Keratinocyte (primary cell): ENCODE measurements around the gene GSTCD. TPM values are rescaled to one million over a fixed set of nuclear protein-coding genes. Genes with fewer than 3 reads are reported as not detected.
A peak's percentile ranks its signal among the peaks of the same experiment; 100 is the strongest.

Experiments used
- DNase-seq: peaks from one replicate; pipeline ENCODE4 v3.0.0-alpha.2; 2011; ENCODE audit warnings: low read depth, missing footprints, low spot score
- FAIRE-seq: peaks from 2 replicates; lab custom pipeline; 2011; peaks lifted over from hg19 to GRCh38; lab: Jason Lieb, UNC
- H2AFZ ChIP-seq: 2 replicates; pipeline ENCODE4 v1.6.0; 2012; ENCODE audit warnings: low read length, control low read depth, inconsistent platforms; ENCODE audit not compliant: control insufficient read depth
- H3K27ac ChIP-seq: 2 replicates; pipeline ENCODE4 v1.5.1; 2011; ENCODE audit warnings: low read length; ENCODE audit not compliant: control insufficient read depth, insufficient read depth
- H3K27me3 ChIP-seq: 3 replicates; pipeline ENCODE4 v1.6.0; 2011; ENCODE audit warnings: low read length; ENCODE audit not compliant: control insufficient read depth, insufficient read depth; ENCODE audit errors: extremely low read depth
- H3K36me3 ChIP-seq, 2 experiments: 2 replicates in 1 of 2; 3 replicates in 1 of 2; pipeline ENCODE4 v1.5.1; 2011; ENCODE audit warnings: low read length in 2 of 2, mild to moderate bottlenecking in 1 of 2; ENCODE audit not compliant: control insufficient read depth in 2 of 2, insufficient read depth in 2 of 2; ENCODE audit errors: extremely low read depth in 1 of 2
- H3K4me1 ChIP-seq: 3 replicates; pipeline ENCODE4 v1.5.1; 2011; ENCODE audit warnings: low read length; ENCODE audit not compliant: control insufficient read depth, insufficient read depth; ENCODE audit errors: extremely low read depth
- H3K4me2 ChIP-seq: 3 replicates; pipeline ENCODE4 v1.6.0; 2011; ENCODE audit warnings: low read depth, low read length; ENCODE audit not compliant: control insufficient read depth, insufficient read depth; ENCODE audit errors: extremely low read depth
- H3K4me3 ChIP-seq, 3 experiments: fragments of 200-600 bp in 1 of 3; sonication (generic) in 1 of 3; 2 replicates in 2 of 3; 3 replicates in 1 of 3; pipeline ENCODE4 v1.5.1; 2011 to 2016; ENCODE audit warnings: low read length in 3 of 3, mild to moderate bottlenecking in 3 of 3, control low read depth in 2 of 3, inconsistent platforms in 1 of 3, low read depth in 1 of 3, mixed read lengths in 1 of 3, mixed run types in 1 of 3, moderate library complexity in 1 of 3; ENCODE audit not compliant: control insufficient read depth in 2 of 3, insufficient read depth in 2 of 3; ENCODE audit errors: extremely low read depth in 1 of 3
- H3K79me2 ChIP-seq: 2 replicates; pipeline ENCODE4 v1.6.0; 2012; ENCODE audit warnings: low read length; ENCODE audit not compliant: control insufficient read depth, insufficient read depth
- H3K9ac ChIP-seq: 3 replicates; pipeline ENCODE4 v1.6.0; 2011; ENCODE audit warnings: low read length; ENCODE audit not compliant: control insufficient read depth, insufficient read depth; ENCODE audit errors: extremely low read depth
- H3K9me1 ChIP-seq: 3 replicates; pipeline ENCODE4 v1.6.0; 2011; ENCODE audit warnings: low read length; ENCODE audit not compliant: control insufficient read depth, insufficient read depth; ENCODE audit errors: extremely low read depth
- H3K9me3 ChIP-seq: 2 replicates; pipeline ENCODE4 v1.5.1; 2012; ENCODE audit warnings: low read depth, low read length; ENCODE audit not compliant: control insufficient read depth
- H4K20me1 ChIP-seq: 3 replicates; pipeline ENCODE4 v1.6.0; 2011; ENCODE audit warnings: low read length; ENCODE audit not compliant: control insufficient read depth, insufficient read depth; ENCODE audit errors: extremely low read depth
- CTCF ChIP-seq, 3 experiments: IDR thresholded peaks in 1 of 3; conservative IDR thresholded peaks in 1 of 3; optimal IDR thresholded peaks in 1 of 3; 2 replicates in 2 of 3; 3 replicates in 1 of 3; pipeline versions ENCODE3 to v1.5.1; 2011; ENCODE audit warnings: low read length in 3 of 3, mild to moderate bottlenecking in 3 of 3, moderate library complexity in 2 of 3, control low read depth in 1 of 3, inconsistent platforms in 1 of 3; ENCODE audit not compliant: insufficient read depth in 2 of 3; ENCODE audit errors: extremely low read depth in 1 of 3
- EZH2 ChIP-seq: IDR thresholded peaks from one replicate; pipeline ENCODE4 v1.6.1; 2012; ENCODE audit warnings: inconsistent platforms, mild to moderate bottlenecking, low read length, moderate library complexity
- dilution Hi-C: fragments of 300-500 bp; cut with MboI; formaldehyde crosslinking; loops from one replicate; pipeline ENCODE4 v1.7.0; 2020; ENCODE audit warnings: low sequenced_read_pairs; ENCODE audit not compliant: extremely low pct_ligation_motif_present
- polyA plus RNA-seq, 5 experiments: library from polyadenylated mRNA; depleted of rRNA in 3 of 5; stranded (reverse) in 3 of 5; stranded (forward) in 1 of 5; unstranded in 1 of 5; fragments of >200 nt; gene quantifications; 1 replicate in 1 of 5; 2 replicates in 3 of 5; 3 replicates in 1 of 5; pipeline versions ENCODE4 v1.2.1 to v1.2.3, GENCODE V29; 2011 to 2012; ENCODE audit warnings: missing spikeins in 2 of 5, low read depth in 1 of 5, low replicate concordance in 1 of 5

Gene GSTCD
- polyA plus RNA-seq, 1 donor (not counting 4 experiments of a cell fraction or from before 2014, with no cell fraction given): 23.2 TPM

- Histone ChIP-seq H3K4me1 (peaks cover 25% of the 10 kb centered on the region), H3K79me2 (peaks cover 48% of the 10 kb centered on the region), H3K4me3 (peak overlapping the region in 2 of 3 experiments; percentile 40 to 50), H4K20me1 (no peaks in the 10 kb centered on the region), H3K4me2 (peak overlapping the region; percentile 76), H2AFZ (no peak overlapping the region), H3K27me3 (no peaks in the 10 kb centered on the region), H3K9ac (no peak overlapping the region), H3K9me1 (no peaks in the 10 kb centered on the region), H3K9me3 (no peaks in the 10 kb centered on the region), H3K27ac (no peak overlapping the region), H3K36me3 (peaks cover 0 to 2% of the 10 kb centered on the region in 2 experiments)
- peak; percentile 60 for FAIRE-seq
- no peak for DNase-seq
- TF ChIP-seq CTCF (optimal IDR thresholded peaks at IDR 0.05 in 1 of 3, IDR thresholded peaks at IDR 0.05 in 1 of 3, conservative IDR thresholded peaks at IDR 0.05 in 1 of 3; ENCODE audit: extremely low read depth in 1 of 3, insufficient read depth in 2 of 3, low read length in 3 of 3): no peak
- no peak for TF ChIP-seq EZH2
- dilution Hi-C loops: no loop called here
Observed at GRCh38 chr4:105714071-105714521, 5.5 kb downstream of the GSTCD start.

GRCh38 chr4:105714932-105715331, 6.3 kb downstream of the GSTCD start:
- Histone ChIP-seq H2AFZ (no peak overlapping the region), H3K27me3 (no peaks in the 10 kb centered on the region), H3K9me1 (no peaks in the 10 kb centered on the region), H3K4me1 (peaks cover 22% of the 10 kb centered on the region), H3K9me3 (no peaks in the 10 kb centered on the region), H4K20me1 (no peaks in the 10 kb centered on the region), H3K4me2 (no peak overlapping the region), H3K36me3 (peaks cover 0 to 5% of the 10 kb centered on the region in 2 experiments), H3K4me3 (no peak overlapping the region), H3K79me2 (peaks cover 39% of the 10 kb centered on the region), H3K27ac (peak overlapping the region; percentile 2), H3K9ac (no peak overlapping the region)
- no peak for FAIRE-seq
- dilution Hi-C loops: no loop called here
- no peak for DNase-seq
- TF ChIP-seq EZH2: no peak
- no peak for TF ChIP-seq CTCF (optimal IDR thresholded peaks at IDR 0.05 in 1 of 3, IDR thresholded peaks at IDR 0.05 in 1 of 3, conservative IDR thresholded peaks at IDR 0.05 in 1 of 3; ENCODE audit: extremely low read depth in 1 of 3, insufficient read depth in 2 of 3, low read length in 3 of 3)
